ENCODE measurements around the gene DSCAML1. TPM values are rescaled to one million over a fixed set of nuclear protein-coding genes. Genes with fewer than 3 reads are reported as not detected.

The DSCAML1 gene
- total RNA-seq, 2 donors from 2014 or later: 0.67 to 1.3 TPM

GRCh38 chr11:117544130-117544800, 252.8 kb downstream of the DSCAML1 start:
- DNase-seq (ENCODE audit: low spot score): no peak
- Histone ChIP-seq H3K4me1 (no peaks in the 10 kb centered on the region), H3K4me3 (no peak overlapping the region), H3K9me3 (no peaks in the 10 kb centered on the region), H3K27me3 (no peaks in the 10 kb centered on the region), H3K27ac (no peak overlapping the region), H3K36me3 (no peaks in the 10 kb centered on the region)
- TF ChIP-seq CTCF (IDR thresholded peaks at IDR 0.05): no peak

- Histone ChIP-seq H3K27me3 (no peaks in the 10 kb centered on the region), H3K27ac (no peak overlapping the region), H3K36me3 (no peaks in the 10 kb centered on the region), H3K4me1 (no peaks in the 10 kb centered on the region), H3K9me3 (no peaks in the 10 kb centered on the region), H3K4me3 (no peak overlapping the region)
- no peak for TF ChIP-seq CTCF (IDR thresholded peaks at IDR 0.05)
- DNase-seq (ENCODE audit: low spot score): no peak
Observed at GRCh38 chr11:117541211-117541610, 255.8 kb downstream of the DSCAML1 start.

- Histone ChIP-seq H3K27ac (no peak overlapping the region), H3K36me3 (no peaks in the 10 kb centered on the region), H3K9me3 (no peaks in the 10 kb centered on the region), H3K27me3 (no peaks in the 10 kb centered on the region), H3K4me3 (no peak overlapping the region), H3K4me1 (no peaks in the 10 kb centered on the region)
- no peak for DNase-seq (ENCODE audit: low spot score)
- no peak for TF ChIP-seq CTCF (IDR thresholded peaks at IDR 0.05)
Observed at GRCh38 chr11:117538263-117539135, 258.5 kb downstream of the DSCAML1 start.

GRCh38 chr11:117535850-117536411, 261.1 kb downstream of the DSCAML1 start:
- Histone ChIP-seq H3K4me1 (no peaks in the 10 kb centered on the region), H3K36me3 (no peaks in the 10 kb centered on the region), H3K4me3 (no peak overlapping the region), H3K27me3 (no peaks in the 10 kb centered on the region), H3K27ac (no peak overlapping the region), H3K9me3 (no peaks in the 10 kb centered on the region)
- DNase-seq (ENCODE audit: low spot score): no peak
- no peak for TF ChIP-seq CTCF (IDR thresholded peaks at IDR 0.05)

GRCh38 chr11:117535201-117535849, 261.7 kb downstream of the DSCAML1 start:
- Histone ChIP-seq H3K4me1 (no peaks in the 10 kb centered on the region), H3K27me3 (no peaks in the 10 kb centered on the region), H3K27ac (no peak overlapping the region), H3K4me3 (no peak overlapping the region), H3K36me3 (no peaks in the 10 kb centered on the region), H3K9me3 (no peaks in the 10 kb centered on the region)
- no peak for TF ChIP-seq CTCF (IDR thresholded peaks at IDR 0.05)
- DNase-seq (ENCODE audit: low spot score): peak; percentile 64

Measured in right atrium auricular region (tissue), 2 donors.